Measurements from ENCODE around the gene CCDC13.

DNA sequence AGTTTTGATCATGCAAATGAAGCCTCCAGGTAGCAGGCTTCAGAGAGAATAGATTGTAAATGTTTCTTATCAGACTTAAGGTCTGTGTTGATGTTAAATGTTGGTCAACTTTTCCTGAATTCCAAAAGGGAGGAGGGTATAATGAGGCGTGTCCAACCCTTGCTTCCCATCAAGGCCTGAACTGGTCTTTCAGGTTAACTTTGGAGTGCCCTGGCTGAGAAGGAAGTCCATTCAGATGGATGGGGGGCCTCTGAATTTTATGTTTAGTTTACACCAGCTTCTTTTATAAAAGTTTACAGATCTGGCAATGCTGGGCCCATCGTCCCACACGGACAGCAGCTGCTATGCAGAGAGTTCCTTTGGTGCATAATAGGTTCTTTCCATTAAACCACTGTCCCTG is 8.9 kb downstream of the CCDC13 start:
- TF ChIP-seq, protein P1, sequence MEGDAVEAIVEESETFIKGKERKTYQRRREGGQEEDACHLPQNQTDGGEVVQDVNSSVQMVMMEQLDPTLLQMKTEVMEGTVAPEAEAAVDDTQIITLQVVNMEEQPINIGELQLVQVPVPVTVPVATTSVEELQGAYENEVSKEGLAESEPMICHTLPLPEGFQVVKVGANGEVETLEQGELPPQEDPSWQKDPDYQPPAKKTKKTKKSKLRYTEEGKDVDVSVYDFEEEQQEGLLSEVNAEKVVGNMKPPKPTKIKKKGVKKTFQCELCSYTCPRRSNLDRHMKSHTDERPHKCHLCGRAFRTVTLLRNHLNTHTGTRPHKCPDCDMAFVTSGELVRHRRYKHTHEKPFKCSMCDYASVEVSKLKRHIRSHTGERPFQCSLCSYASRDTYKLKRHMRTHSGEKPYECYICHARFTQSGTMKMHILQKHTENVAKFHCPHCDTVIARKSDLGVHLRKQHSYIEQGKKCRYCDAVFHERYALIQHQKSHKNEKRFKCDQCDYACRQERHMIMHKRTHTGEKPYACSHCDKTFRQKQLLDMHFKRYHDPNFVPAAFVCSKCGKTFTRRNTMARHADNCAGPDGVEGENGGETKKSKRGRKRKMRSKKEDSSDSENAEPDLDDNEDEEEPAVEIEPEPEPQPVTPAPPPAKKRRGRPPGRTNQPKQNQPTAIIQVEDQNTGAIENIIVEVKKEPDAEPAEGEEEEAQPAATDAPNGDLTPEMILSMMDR (IDR thresholded peaks at IDR 0.05) = no peak
- TF ChIP-seq POLR2A (IDR thresholded peaks at IDR 0.05) = no peak
